Suppressor macrophage treated with lipopolysaccharide for 4 hours (primary cell): ENCODE measurements around the gene TPST1.
A peak's percentile ranks its signal among the peaks of the same experiment; 100 is the strongest.

Source experiments
- DNase-seq: peaks from one replicate; pipeline ENCODE4 v3.0.0-alpha.2; 2020

TPST1 gene

DNA sequence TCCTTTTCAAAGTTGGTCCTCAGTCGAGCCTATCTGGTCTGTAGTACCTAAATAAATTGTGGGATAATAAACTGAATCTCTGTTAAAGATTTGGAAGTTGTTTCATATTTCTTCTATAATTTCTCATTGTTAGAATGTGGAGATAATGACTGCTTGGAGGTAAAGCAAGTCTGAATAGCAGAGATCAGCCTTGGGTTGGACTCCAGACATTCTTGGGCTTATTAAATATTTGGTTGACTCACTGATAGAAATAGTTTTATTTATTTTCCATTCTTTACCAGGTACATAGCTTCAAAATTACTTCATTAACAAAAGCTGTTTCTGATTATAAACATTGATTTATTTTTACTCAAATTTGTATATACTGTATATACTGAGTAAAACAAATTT is 34.3 kb downstream of the TPST1 start:
- DNase-seq = no peak

DNA sequence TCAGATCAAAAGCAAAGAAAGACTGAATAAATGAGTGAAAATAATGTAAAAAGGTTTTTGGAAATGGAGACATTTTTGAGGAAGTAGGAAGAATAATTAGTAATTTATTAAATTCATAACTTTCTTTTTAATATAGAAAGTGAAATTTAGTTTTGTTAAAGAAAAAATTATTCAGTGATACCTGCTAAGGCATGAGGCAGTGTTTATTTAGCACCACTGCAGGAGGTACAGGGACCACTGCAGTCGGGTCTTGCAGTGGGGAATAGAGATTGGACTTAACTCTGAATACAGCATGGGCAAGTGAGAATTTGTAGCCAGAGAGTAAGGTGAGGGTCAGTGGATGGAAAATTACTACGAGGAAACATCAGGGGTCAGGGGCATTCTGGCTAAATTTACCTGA is 39.9 kb downstream of the TPST1 start:
- no peak for DNase-seq

DNA sequence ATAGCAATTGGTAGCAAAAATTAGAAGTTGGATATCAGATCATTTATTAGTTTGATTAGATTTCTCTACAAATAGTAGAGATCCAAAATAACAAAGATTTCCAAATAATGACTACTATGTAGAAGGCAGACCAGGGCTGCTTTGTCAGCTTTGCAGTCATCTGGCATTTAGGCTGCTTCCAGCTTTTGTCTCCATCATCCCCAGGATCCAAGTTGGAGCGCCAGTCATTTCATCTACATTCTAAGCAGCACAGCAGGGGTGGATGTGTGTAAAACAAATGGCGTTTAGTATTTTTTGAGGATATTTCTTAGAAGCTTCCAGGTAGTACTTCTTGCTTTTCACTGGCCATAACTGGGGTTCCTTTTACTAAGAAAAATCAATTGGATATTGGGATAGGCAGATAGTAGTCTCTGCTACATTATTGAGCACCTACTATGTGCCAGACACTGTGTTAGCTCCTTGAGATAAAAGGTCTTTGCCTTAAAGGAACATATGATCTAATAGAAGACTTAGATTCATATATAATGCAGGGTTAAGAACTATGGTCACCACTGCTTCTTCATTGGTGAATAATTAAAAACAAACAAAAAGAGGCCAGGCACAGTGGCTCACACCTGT is 41.5 kb downstream of the TPST1 start:
- no peak for DNase-seq

DNA sequence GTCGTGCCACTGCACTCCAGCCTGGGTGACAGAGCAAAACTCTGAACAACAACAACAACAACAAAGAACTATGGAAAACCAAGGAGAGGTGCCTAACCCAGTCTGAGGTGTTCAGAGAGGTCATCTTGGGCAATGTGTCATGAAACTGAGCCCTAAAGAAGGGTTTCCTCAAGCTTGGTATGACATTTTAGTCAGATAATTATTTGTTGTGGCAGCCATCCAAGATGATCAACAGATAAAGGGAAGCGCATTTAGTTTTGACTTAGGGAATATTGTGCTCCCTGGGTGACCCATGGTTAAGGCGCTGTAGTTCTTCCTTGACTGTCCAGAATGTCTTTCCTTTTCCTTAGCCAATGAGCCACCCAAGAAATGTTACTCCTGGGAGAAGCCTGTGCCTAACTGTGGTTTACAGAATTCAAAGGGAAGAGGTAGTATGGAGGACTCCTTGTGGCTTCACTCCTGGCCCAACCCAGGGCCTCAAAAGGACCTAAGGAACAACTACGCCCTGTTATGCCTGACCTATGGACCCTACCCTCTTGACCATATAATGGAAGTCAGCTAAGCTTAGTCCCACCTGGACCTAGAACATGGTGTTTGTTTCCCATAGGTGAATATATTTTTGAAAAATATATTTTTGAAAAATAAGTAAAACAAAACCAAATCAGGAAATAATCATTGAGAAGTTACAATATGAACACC is 42.4 kb downstream of the TPST1 start:
- no peak for DNase-seq

DNA sequence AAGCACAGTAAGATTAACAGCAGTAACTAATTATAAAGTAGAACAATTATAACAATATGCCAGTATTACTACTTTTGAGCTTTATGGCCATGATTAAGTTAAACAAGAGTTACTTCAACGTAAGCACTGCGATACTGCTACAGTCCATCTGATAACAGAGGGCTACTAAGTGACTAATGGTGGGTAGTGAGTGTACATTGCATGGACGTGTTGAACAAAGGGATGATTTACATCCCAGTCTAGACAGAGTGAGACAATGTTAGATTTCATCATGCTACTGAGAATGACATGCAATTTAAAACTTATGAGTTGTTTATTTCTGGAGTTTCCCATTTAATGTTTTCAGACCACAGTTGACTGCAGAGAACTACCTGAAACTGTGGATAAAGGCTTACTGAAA is 45.6 kb downstream of the TPST1 start:
- peak; percentile 37 for DNase-seq

DNA sequence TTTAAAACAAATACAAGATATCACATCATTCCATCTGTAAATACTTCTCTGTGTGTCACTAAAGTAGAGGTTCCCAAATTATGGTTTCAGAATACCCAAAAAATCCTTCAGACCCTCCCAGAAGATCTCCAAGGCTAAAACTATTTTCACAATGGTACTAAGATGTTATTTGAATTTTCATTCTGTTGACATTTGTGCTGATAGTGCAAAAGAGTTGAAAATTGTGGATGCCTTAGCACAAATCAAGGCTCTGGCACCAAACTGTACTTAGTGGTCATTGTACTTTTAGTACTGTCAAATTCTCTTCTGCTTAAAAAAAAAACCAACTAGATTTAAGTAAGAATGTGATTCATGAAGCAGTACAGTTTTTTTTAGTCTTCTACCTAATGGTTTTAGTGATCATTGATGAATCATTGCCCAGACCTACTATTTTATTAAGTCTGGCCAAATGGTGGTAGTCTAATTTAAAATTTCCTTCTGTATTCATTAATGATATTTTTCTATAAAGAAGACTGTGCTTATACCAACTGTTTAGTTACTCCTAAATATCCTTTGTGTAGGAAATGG is 50.5 kb downstream of the TPST1 start:
- DNase-seq = no peak

DNA sequence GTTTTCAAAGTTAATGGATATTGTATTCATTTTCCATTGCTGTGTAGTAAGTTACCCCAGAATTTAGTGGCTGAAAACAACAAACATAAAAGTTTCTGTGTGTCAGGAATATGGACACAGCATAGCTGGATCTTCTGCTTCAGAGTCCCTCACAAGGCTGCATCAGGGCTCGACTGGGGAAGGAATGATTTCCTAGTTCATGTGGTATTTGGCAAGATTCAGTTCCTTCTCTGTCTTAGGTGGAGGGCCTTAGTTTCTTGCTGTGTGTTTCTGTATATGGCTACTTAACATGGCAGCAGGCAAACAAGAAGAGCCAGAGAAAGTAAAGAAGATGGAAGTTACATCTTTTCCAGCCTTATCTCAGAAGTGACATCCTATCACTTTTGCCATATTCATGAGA is 51.1 kb downstream of the TPST1 start:
- no peak for DNase-seq

DNA sequence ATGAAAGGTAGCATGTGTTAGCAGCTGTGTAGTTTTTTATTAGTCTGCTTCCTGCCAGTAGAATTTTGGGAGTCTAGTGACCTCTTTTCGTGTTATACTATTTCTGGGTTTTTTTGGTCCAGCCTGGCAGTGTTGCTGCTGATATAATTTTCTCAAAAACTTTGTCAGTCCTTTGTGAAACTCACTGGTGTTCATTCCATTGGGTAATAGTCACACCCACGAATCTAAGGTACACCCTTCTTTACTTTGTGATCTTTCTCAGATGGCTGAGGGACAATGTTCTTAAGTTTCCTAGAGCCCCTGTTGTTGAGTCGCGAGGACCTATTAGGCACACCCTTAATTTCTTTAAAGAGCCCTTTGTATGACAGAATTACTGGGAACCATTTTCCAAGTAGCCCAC is 52.3 kb downstream of the TPST1 start:
- DNase-seq = no peak

DNA sequence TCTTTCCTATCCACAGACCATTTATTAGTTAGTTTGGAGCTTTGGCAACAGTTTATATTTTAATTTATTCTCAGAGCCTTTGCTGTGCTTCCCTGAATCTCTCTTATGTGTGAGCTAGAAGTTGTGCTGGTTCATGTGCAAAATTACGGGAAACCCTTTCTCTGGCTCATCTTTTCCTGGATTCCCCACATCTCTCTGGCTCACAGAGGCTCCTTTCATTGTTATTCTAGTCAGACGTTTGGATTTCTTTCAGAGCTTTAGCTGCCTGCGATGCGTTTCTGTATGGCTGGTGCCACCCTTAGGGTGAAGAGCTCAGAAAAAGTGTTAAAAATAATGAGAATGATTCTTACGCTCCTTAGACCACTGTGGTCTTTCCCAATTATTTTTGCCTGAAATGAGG is 53.3 kb downstream of the TPST1 start:
- DNase-seq = no peak

DNA sequence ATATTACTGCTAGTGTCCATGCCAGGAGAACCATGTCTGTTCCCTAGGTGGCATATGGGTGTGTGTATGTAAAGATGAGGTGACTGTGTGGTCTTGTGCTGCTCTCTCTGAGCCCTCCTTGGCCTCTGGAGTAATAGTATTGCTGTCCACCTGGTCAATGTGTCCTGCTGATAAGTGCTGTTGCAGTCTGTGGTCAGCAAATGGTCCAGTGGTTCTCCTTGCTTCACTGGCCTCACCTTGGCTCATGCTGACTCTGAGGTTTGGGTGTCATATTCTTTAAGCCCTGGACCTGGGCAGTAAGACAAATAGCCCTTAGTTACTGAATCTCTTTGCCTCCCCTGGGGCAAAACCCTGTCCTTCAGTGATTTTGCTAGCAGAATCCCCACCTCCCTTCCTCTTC is 56.8 kb downstream of the TPST1 start:
- no peak for DNase-seq

DNA sequence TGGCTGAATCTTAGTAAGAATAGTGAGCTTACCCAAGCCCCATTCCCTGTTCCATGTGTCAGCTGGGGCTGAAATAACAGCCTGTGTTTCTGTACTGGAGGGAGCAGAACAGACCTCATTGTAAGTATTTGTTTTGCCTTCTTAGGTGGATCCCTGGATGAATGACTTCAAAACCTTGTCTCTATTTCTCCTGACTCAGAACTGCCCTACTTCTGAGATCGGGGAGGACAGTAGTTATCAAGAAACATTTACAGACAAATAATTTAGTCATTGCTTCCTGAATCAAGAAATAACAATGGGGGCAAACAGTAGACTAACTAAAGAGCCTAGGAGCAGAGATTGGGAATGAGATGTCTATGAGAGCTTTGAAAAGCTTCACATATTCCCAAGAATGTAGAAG is 58.8 kb downstream of the TPST1 start:
- no peak for DNase-seq

DNA sequence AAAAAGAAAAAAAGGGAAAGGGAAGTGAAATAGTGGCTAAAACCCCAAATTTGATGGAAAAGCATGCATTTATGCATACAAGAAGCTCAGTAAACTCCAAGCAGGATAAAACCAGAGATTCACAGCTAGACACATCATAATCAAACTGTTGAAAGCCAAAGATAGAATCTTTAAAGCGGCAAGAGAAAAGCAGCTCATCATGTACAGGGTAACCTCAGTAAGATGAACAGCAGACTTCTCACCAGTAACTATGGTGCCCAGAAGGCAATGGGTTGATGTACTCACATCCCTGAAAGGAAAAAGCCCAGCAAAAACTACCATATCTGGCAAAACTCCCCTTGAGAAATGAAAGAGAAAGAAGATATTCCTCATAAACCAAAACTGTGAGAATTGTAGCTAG is 60.4 kb downstream of the TPST1 start:
- peak; percentile 45 for DNase-seq

DNA sequence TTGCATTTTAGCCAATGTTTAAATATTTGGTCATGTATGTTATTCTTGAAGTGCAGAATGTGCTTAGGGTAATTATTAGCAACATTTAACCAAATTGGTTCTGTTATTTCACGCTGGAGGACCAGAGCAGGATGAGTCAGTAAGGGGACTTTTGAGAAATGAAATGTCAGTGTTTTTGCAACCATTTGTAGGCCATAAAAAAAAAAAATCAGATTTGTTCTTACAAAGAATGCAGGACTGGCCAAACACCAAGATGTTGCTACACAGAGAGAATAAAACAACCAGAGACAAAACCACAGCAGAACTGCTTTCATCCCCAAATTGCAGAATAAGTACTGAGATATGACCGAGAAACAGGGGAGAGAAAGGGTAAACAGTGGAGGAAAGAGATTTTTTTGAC is 62.1 kb downstream of the TPST1 start:
- peak; percentile 72 for DNase-seq

DNA sequence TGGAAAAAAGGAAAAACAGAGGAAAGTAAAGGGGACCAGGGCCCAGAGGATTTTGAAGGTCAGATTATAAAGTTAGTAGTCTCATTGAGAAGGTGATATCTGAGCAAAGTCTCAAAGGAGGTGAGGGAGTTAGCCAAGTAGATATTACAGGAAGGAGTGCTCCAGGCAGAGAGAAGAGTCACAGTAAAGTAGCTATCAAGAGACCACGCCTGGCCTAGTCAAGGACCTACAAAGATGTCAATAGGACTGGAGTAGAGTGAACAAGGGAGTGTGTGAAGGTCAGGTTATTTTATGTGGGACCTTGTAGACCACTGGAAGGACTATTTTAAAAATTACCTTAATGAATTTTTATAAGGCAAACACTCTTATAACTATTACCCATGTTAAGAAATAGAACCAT is 64.8 kb downstream of the TPST1 start:
- DNase-seq = no peak

DNA sequence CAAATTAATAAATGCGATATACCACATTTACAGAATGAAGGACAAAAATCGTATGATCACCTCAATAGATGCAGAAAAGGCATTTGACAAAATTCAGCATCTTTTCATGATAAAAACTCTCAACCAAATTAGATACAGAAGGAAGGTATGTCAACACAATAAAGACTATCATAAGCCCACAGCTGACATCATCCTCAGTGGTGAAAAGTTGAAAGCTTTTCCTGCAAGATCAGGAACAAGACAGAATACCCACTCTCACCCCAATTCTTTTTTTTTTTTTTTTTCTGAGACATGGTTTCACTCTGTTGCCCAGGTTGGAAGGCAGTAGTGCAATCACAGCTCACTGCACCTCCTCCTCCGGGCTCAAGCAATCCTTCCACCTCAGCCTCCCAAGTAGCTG is 67.2 kb downstream of the TPST1 start:
- no peak for DNase-seq

DNA sequence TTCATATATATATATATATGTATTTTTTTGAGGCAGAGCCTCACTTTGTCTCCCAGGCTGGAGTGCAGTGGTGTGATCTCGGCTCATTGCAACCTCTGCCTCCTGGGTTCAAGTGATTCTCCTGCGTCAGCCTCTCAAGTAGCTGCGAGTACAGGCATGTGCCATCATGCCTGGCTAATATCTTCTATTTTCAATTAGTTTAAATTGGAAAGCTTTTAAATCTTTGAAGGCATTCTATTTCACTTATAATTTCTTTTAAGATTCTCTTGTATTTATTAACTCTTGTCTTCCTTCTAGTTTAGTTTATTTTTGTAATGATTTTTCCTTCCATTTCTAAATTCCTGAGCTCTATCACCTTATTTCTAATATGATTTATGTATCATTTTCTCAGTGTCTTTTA is 71.2 kb downstream of the TPST1 start:
- no peak for DNase-seq

DNA sequence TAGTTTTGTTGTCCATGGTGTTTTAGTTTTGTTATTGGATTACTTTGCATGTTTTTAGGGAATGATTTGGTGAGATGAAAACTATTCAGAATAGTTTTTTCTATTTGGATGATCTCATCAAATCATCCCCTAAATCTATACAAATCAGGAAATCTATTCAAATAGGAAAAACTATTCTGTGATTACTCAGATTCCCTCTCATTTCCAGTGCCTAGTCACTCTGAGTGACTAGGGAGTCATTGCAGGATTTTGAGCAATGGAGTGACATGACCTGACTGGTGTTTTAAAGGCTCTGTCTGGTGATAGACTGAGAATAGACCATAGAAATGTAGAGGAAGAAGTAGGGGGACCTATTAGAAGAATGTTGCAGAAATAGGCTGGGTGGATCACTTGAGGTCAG is 72.4 kb downstream of the TPST1 start:
- no peak for DNase-seq

DNA sequence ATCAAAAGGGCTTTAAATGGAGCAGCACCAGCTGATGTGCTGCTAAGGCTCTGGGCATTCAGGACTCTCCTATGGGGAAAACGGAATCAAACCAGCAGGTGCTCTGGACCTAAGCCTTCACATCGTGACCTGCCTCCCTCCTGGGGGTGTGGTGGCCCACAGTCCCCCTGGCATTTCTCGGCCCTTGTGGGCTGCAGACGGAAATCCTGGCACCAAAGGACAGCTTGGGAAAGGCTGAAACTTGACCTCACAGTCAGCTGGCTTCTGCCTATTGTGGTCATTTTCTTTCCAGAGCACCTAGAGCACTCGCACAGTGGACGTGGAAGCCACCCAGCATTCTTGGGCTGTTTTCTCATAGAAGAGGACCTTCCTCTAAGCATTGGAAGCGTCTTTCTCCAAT is 74.8 kb downstream of the TPST1 start:
- DNase-seq = no peak

DNA sequence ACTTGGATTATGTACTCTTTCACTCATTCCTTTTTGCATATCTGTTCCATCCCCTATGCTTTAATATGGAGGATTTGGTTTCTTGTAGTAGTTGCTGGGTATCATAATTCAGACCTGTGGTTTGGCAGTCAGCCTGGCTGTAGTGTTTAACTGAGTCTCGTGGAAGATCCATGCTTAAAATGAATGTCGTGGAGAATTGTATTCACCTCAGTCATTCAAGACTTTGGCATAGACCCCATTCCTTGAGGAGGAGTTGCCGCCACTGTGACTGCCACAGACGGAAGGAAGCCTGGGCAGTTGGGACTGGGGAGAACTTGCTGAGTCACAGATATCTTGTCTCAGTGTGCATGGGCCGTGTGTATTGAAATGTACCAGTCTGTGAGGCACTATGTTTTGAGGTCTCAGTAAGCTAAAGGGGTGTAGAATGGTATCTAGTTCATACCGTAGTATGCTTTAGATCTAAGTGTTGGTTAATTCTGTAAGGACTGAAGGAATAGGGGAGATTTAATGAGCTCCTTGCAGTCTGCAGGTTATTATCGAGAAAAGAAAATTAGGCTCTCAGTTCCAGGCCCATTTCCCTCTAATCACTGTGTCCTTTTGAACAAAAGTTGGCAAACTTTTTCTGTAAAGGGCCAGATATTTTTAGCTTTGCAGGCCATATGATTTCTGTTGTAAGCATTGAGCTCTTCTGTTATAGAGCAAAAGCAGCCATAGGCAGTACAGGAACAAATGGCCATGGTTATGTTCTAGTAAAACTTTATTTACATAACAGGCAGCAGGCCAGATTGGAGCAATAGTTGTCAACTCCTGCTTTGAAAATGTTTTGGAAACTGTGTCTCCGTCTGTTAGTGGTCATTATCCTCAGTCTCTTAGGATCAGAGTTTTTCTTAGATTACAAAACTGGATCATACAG is 76.8 kb downstream of the TPST1 start:
- DNase-seq = peak; percentile 41

DNA sequence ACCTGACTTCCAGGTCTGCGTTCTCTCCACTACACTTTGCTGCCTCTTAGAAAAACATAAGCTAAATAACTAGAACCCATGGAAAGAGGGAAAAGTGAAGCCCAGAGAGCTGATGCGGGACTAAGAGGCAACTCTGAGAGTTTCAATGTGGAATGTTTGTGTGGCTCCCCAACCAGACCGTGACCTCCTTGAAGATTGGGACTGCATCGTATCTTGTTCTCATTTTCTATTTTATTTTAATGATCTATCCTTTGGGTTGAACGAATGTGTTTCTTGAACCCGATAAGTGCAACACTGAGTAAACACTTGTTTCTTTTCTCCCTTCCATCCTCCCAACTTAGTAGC is 77.4 kb downstream of the TPST1 start:
- DNase-seq = no peak

DNA sequence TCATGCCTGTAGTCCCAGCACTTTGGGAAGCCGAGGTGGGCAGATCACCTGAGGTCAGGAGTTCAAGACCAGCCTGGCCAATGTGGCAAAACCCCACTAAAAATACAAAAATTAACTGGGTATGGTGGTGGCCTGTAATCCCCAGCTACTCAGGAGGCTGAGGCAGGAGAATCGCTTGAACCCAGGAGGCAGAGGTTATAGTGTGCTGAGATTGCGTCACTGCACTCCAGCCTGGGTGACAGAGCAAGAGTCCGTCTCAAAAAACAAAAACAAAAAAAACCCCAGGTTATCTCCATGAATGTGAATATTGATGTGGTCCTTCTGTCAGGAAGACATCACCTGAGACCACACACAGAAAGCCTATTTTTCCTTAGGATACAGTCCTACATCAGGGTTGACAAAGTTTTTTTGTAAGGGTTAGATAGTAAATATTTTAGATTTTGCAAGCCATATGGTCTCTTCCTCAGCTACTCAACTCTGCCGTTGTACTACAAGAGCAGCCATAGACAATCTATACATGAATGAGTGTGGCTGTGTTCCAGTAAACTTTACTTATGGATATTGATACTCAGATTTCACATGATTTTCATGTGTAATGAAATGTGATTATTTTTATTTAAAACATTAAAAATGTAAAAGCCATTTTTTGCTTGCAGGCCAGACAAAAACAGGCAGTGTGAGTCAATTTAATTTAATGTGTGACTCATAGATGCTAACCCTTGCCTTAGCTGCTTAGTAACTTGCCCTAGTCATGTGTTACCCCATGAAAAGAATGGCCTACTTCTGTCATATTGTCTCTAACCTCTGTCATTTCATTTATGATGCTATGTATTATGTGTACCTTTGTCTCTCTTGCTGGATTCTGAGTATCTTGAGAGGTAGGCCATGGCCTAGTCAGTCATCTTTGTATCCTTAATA is 78.1 kb downstream of the TPST1 start:
- DNase-seq = peak; percentile 68

DNA sequence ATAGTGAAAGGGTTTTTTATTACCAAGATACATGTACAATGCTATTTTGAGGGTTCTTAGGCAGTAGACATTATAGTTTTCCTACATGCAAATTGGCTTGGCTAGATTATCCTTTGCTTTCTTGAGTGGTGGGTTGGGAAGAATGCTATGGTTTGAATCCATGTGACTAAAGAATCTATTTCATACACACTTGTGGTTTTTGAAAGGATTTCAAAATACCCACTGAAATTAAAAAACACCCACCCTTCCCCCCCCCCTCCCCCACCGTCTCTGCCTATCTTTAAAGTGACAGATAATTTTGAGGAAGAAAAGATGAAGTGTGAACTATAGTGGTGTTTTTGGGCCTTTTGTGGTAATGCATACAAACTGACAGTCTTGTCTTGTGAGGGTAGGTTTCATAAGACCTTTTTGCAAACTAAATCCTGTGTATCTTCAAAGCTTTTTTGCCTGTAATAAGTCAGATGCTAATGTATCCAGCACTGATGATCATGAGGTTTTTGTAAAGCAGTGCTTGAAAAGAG is 90.9 kb downstream of the TPST1 start:
- DNase-seq = peak; percentile 41

DNA sequence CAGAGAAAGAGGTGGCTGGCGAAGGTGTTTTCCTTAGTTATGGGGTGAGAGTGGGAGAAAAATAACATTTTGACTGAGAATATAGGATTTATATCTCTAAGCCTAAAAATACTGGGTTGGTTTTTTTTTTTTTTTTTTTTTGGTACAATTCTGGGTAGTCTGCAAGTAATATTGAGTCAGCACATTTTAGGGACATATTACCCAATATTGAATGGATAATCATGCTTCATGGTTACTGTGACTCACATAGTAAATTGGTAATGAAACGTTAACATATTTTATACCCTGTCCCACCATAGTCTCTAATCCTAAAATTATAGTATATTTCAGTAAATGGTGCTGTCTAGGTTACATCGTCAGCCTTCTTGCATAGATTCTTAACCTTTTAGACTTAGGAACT is 91.4 kb downstream of the TPST1 start:
- DNase-seq = no peak
